ENCODE measurements around the gene MRPL49. TPM values are rescaled to one million over a fixed set of nuclear protein-coding genes. Genes with fewer than 3 reads are reported as not detected.

The MRPL49 gene
- total and polyA plus RNA-seq, 2 of the 8 experiments (the other 6 are each of a cell fraction or from before 2014, with no cell fraction given), result 54.0 to 84.8 TPM

- no peak overlapping the region for H3K23ac ChIP-seq (ENCODE audit: insufficient read length)
- H4K5ac ChIP-seq (ENCODE audit: insufficient read length, low read depth, low read length), result no peak overlapping the region
- H2BK120ac ChIP-seq (replicated peaks; ENCODE audit: low read depth, low read length), result no peak overlapping the region
- no peak overlapping the region for H2BK20ac ChIP-seq (ENCODE audit: low read length)
- no peak overlapping the region for H2AK5ac ChIP-seq (ENCODE audit: low read depth, low read length)
- FAIRE-seq (no peak), DNase-seq (ENCODE audit: low read depth in 1 of 2, low spot score in 2 of 2) (no peak)
- H4K8ac ChIP-seq (ENCODE audit: extremely low read depth, insufficient read depth, low read length), result peak overlapping the region; percentile 98
- H3K4me1 ChIP-seq (replicated peaks in 1 of 4; ENCODE audit: control insufficient read depth in 3 of 4, insufficient read depth in 4 of 4, low read length in 3 of 4), result peaks cover 0 to 13% (median 7%) of the 10 kb centered on the region in 4 experiments; a peak in 6 of 7 replicates
- no peak overlapping the region for H2AFZ ChIP-seq (ENCODE audit: low read length)
- H3K27me3 ChIP-seq (replicated peaks in 1 of 4; ENCODE audit: control insufficient read depth in 3 of 4, extremely low read depth in 1 of 4, insufficient read depth in 3 of 4, low read length in 3 of 4), result no peaks in the 10 kb centered on the region
- H2BK5ac ChIP-seq (ENCODE audit: low read depth, low read length), result peak overlapping the region; percentile 100; the same call in 1 of the 2 replicates
- peak overlapping the region; percentile 50 for H3K4ac ChIP-seq (replicated peaks; ENCODE audit: insufficient read length, low read depth, low read length)
- no peak overlapping the region for H2BK15ac ChIP-seq (ENCODE audit: low read length)
- H3K14ac ChIP-seq (ENCODE audit: insufficient read length), result no peak overlapping the region
- peaks cover 14% of the 10 kb centered on the region for H3K23me2 ChIP-seq (ENCODE audit: low read depth, low read length)
- H3K9ac ChIP-seq (replicated peaks in 1 of 4; ENCODE audit: extremely low read depth in 1 of 4, low read depth in 3 of 4, low read length in 3 of 4), result peak overlapping the region in 3 of 4 experiments; percentile 31 to 98 (median 88); a peak in 5 of 7 replicates
- H3K4me2 ChIP-seq (ENCODE audit: insufficient read depth in 1 of 2, low read depth in 2 of 2, low read length in 2 of 2), result peak overlapping the region; percentile 77 to 91
- peaks cover 3% of the 10 kb centered on the region; the same call in 1 of the 2 replicates for H3K79me1 ChIP-seq (ENCODE audit: low read depth, low read length)
- H2BK12ac ChIP-seq (ENCODE audit: low read depth, low read length), result no peak overlapping the region
- peak overlapping the region; percentile 34 for H3K56ac ChIP-seq (replicated peaks; ENCODE audit: insufficient read length, low read depth, low read length)
- H3K9me3 ChIP-seq (ENCODE audit: insufficient read depth in 2 of 2, low read depth in 1 of 2, low read length in 1 of 2), result no peaks in the 10 kb centered on the region
- 5% methylated on average over 20 of the region's 20 CpGs; no CpG with 5 or more reads in 1 of the 2 experiments for WGBS, 2 experiments (ENCODE audit: extremely low coverage in 1 of 2, insufficient coverage in 1 of 2, insufficient read length in 1 of 2, insufficient replicate concordance in 2 of 2, low coverage in 1 of 2, low lambda C conversion rate in 2 of 2, missing lambda C conversion rate in 1 of 2)
- peaks cover 0 to 15% of the 10 kb centered on the region in 2 experiments; a peak in 1 of 4 replicates for H3K79me2 ChIP-seq (ENCODE audit: control insufficient read depth in 1 of 2, insufficient read depth in 2 of 2, low read length in 2 of 2)
- peaks cover 11 to 27% (median 23%) of the 10 kb centered on the region in 4 experiments; a peak in 7 of 8 replicates for H3K36me3 ChIP-seq (ENCODE audit: control insufficient read depth in 2 of 4, insufficient read depth in 4 of 4, low read length in 3 of 4)
- H4K20me1 ChIP-seq (replicated peaks in 1 of 2; ENCODE audit: control insufficient read depth in 1 of 2, insufficient read depth in 2 of 2, low read length in 2 of 2), result peaks cover 0 to 11% of the 10 kb centered on the region in 2 experiments
- no peak overlapping the region; the same call in 1 of the 2 replicates for H3K27ac ChIP-seq (ENCODE audit: low read depth, low read length)
- ChIA-PET CTCF (ENCODE audit: partially characterized antibody) (interaction anchor here (0.6 to 2.9 kb wide), 4 partner anchors 23 to 1195 kb away, joined by 3 to 13 read pairs (median 4); partner anchors contain the start of gene TM7SF2), POLR2A (ENCODE audit: partially characterized antibody) (interaction anchor here (1.0 to 15.8 kb wide), 7 partner anchors 7 to 198 kb away, joined by 3 to 305 read pairs (median 20); partner anchors contain the start of genes CAPN1, FAU, GPHA2 and MRPL49)
- no peak overlapping the region for H3K18ac ChIP-seq (ENCODE audit: extremely low read depth, low read length)
- H4K91ac ChIP-seq (replicated peaks; ENCODE audit: insufficient read length, low read length), result no peak overlapping the region
- H3K4me3 ChIP-seq (ENCODE audit: extremely low read depth in 1 of 4, insufficient read depth in 2 of 4, low read depth in 3 of 4, low read length in 4 of 4), result peak overlapping the region; percentile 84 to 94 (median 88)
- no peak for TF ChIP-seq ASH2L (IDR thresholded peaks at IDR 0.05; ENCODE audit: low read length)
These were observed 11.6 kb downstream of the MRPL49 start for GRCh38 chr11:65133724-65134123.

Measured in H1 (cell line).